Gastrocnemius medialis (tissue), 4 donors: ENCODE results near the gene IQCH.

ENCODE experiments used
- CTCF ChIP-seq, 5 experiments: fragments of 450-650 bp in 3 of 5; fragments of 200-600 bp in 2 of 5; sonication (generic) in 2 of 5; IDR thresholded peaks in 4 of 5; conservative IDR thresholded peaks in 1 of 5; 1 replicate in 4 of 5; 2 replicates in 1 of 5; pipeline ENCODE4 v1.5.1; 2016 to 2019; ENCODE audit warnings: antibody characterized with exemption in 5 of 5, mild to moderate bottlenecking in 3 of 5, moderate library complexity in 3 of 5
- POLR2A ChIP-seq, 2 donors: fragments of 450-650 bp; IDR thresholded peaks; one replicate each; pipeline ENCODE4 v1.6.1; 2017; ENCODE audit warnings: antibody characterized with exemption in 2 of 2, mild to moderate bottlenecking in 2 of 2, moderate library complexity in 2 of 2

GRCh38 chr15:67510597-67511190 lies 256.1 kb downstream of the IQCH start:
- TF ChIP-seq CTCF (IDR thresholded peaks at IDR 0.05 in 4 of 5, conservative IDR thresholded peaks at IDR 0.05 in 1 of 5), result no peak
- no peak for TF ChIP-seq POLR2A (IDR thresholded peaks at IDR 0.05)
